ENCODE data around the gene LMOD2. TPM values are rescaled to one million over a fixed set of nuclear protein-coding genes. Genes with fewer than 3 reads are reported as not detected.
A peak's percentile ranks its signal among the peaks of the same experiment; 100 is the strongest.
"Not testable (repeated sequence)": the region's sequence is repeated elsewhere in the genome, so short reads cannot be mapped to it uniquely, and the experiment has no call there.

LMOD2 gene
- total RNA-seq, 1 donor from 2014 or later, result not detected

GRCh38 chr7:123632808-123633207 is 22.9 kb upstream of the LMOD2 start:
- Mint-ChIP-seq H3K9me3 (ENCODE audit: unreplicated experiment) (no peaks in the 10 kb centered on the region), H3K4me1 (ENCODE audit: low read depth, unreplicated experiment) (peaks cover 18% of the 10 kb centered on the region), H3K4me3 (ENCODE audit: unreplicated experiment) (no peak overlapping the region), H3K27me3 (ENCODE audit: low read depth, unreplicated experiment) (no peaks in the 10 kb centered on the region), H3K27ac (ENCODE audit: unreplicated experiment) (no peak overlapping the region), H3K36me3 (ENCODE audit: low read depth, unreplicated experiment) (no peaks in the 10 kb centered on the region)
- H2AFZ ChIP-seq (ENCODE audit: low read depth, low read length), result no peak overlapping the region
- no peaks in the 10 kb centered on the region for H3K9me3 ChIP-seq (ENCODE audit: insufficient read depth, low read depth, low read length)
- no peaks in the 10 kb centered on the region for H3K36me3 ChIP-seq (ENCODE audit: insufficient read depth, low read length)
- no peak overlapping the region for H3K9ac ChIP-seq (ENCODE audit: low read length)
- H3K27me3 ChIP-seq (ENCODE audit: insufficient read depth, low read length), result no peaks in the 10 kb centered on the region
- peaks cover 9% of the 10 kb centered on the region for H3K4me1 ChIP-seq (ENCODE audit: insufficient read depth, low read length)
- DNase-seq (ENCODE audit: low read depth), result no peak
- H4K20me1 ChIP-seq (ENCODE audit: insufficient read depth, low read length), result no peaks in the 10 kb centered on the region
- H3K79me2 ChIP-seq (ENCODE audit: insufficient read depth, low read length), result no peaks in the 10 kb centered on the region
- TF ChIP-seq CTCF (IDR thresholded peaks at IDR 0.05; ENCODE audit: insufficient read depth, low read depth, low read length), result no peak
- TF ChIP-seq EZH2 (IDR thresholded peaks at IDR 0.05; ENCODE audit: insufficient read depth, low read length), result no peak
- H3K4me2 ChIP-seq (ENCODE audit: low read length), result no peak overlapping the region
- H3K27ac ChIP-seq (ENCODE audit: low read depth, low read length), result no peak overlapping the region
- no peak overlapping the region for H3K4me3 ChIP-seq (ENCODE audit: insufficient read depth, low read depth, low read length)
- FAIRE-seq, result no peak

GRCh38 chr7:123633553-123633952 is 22.1 kb upstream of the LMOD2 start:
- Mint-ChIP-seq H3K36me3 (ENCODE audit: low read depth, unreplicated experiment) (no peaks in the 10 kb centered on the region), H3K27me3 (ENCODE audit: low read depth, unreplicated experiment) (no peaks in the 10 kb centered on the region), H3K4me1 (ENCODE audit: low read depth, unreplicated experiment) (peaks cover 18% of the 10 kb centered on the region), H3K27ac (ENCODE audit: unreplicated experiment) (peak overlapping the region; percentile 70), H3K4me3 (ENCODE audit: unreplicated experiment) (no peak overlapping the region), H3K9me3 (ENCODE audit: unreplicated experiment) (no peaks in the 10 kb centered on the region)
- H3K9me3 ChIP-seq (ENCODE audit: insufficient read depth, low read depth, low read length), result no peaks in the 10 kb centered on the region
- no peaks in the 10 kb centered on the region for H3K79me2 ChIP-seq (ENCODE audit: insufficient read depth, low read length)
- H3K27ac ChIP-seq (ENCODE audit: low read depth, low read length), result no peak overlapping the region
- TF ChIP-seq EZH2 (IDR thresholded peaks at IDR 0.05; ENCODE audit: insufficient read depth, low read length), result no peak
- TF ChIP-seq CTCF (IDR thresholded peaks at IDR 0.05; ENCODE audit: insufficient read depth, low read depth, low read length), result no peak
- peaks cover 9% of the 10 kb centered on the region for H3K4me1 ChIP-seq (ENCODE audit: insufficient read depth, low read length)
- no peaks in the 10 kb centered on the region for H3K36me3 ChIP-seq (ENCODE audit: insufficient read depth, low read length)
- DNase-seq (ENCODE audit: low read depth) (peak; percentile 77), FAIRE-seq (peak; percentile 73)
- H3K9ac ChIP-seq (ENCODE audit: low read length), result no peak overlapping the region
- no peaks in the 10 kb centered on the region for H4K20me1 ChIP-seq (ENCODE audit: insufficient read depth, low read length)
- no peak overlapping the region for H3K4me3 ChIP-seq (ENCODE audit: insufficient read depth, low read depth, low read length)
- peak overlapping the region; percentile 58 for H3K4me2 ChIP-seq (ENCODE audit: low read length)
- no peaks in the 10 kb centered on the region for H3K27me3 ChIP-seq (ENCODE audit: insufficient read depth, low read length)
- H2AFZ ChIP-seq (ENCODE audit: low read depth, low read length), result no peak overlapping the region

GRCh38 chr7:123634011-123634573 is 21.6 kb upstream of the LMOD2 start:
- H4K20me1 ChIP-seq (ENCODE audit: insufficient read depth, low read length); H3K36me3 Mint-ChIP-seq (ENCODE audit: low read depth, unreplicated experiment); H3K27ac ChIP-seq (ENCODE audit: low read depth, low read length); DNase-seq (ENCODE audit: low read depth); H3K4me3 ChIP-seq (ENCODE audit: insufficient read depth, low read depth, low read length); H3K9ac ChIP-seq (ENCODE audit: low read length); H3K27me3 Mint-ChIP-seq (ENCODE audit: low read depth, unreplicated experiment); H3K4me1 ChIP-seq (ENCODE audit: insufficient read depth, low read length); H3K36me3 ChIP-seq (ENCODE audit: insufficient read depth, low read length); H3K79me2 ChIP-seq (ENCODE audit: insufficient read depth, low read length); FAIRE-seq; H3K9me3 ChIP-seq (ENCODE audit: insufficient read depth, low read depth, low read length); H3K9me3 Mint-ChIP-seq (ENCODE audit: unreplicated experiment); H3K4me3 Mint-ChIP-seq (ENCODE audit: unreplicated experiment); H3K27ac Mint-ChIP-seq (ENCODE audit: unreplicated experiment); H3K27me3 ChIP-seq (ENCODE audit: insufficient read depth, low read length); H2AFZ ChIP-seq (ENCODE audit: low read depth, low read length): not testable (repeated sequence)
- peaks cover 18% of the 10 kb centered on the region for H3K4me1 Mint-ChIP-seq (ENCODE audit: low read depth, unreplicated experiment)
- H3K4me2 ChIP-seq (ENCODE audit: low read length), result peak overlapping the region; percentile 58
